ENCODE measurements around the gene FHOD3.

Gene FHOD3

DNA sequence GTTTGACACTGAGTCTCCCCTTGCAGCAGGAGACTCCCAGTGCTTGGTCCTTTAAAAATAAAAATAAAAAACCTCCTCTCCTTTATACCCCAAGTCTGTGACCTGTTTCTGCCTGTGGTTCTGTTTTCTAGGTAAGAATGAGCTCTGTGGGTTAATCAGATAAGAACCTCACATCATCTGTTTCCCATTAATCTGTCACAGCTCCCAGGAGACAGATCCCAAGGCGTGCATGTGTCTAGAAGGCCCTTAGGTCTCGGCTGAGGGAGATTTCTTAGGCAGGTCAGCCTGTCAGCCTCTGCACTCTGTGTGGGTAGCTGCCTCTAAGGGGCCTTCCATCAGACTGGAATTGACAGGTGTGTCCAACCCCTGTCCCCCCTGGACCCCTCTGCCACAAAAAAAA, 80.7 kb downstream of the FHOD3 start:
- TF ChIP-seq, protein P1, sequence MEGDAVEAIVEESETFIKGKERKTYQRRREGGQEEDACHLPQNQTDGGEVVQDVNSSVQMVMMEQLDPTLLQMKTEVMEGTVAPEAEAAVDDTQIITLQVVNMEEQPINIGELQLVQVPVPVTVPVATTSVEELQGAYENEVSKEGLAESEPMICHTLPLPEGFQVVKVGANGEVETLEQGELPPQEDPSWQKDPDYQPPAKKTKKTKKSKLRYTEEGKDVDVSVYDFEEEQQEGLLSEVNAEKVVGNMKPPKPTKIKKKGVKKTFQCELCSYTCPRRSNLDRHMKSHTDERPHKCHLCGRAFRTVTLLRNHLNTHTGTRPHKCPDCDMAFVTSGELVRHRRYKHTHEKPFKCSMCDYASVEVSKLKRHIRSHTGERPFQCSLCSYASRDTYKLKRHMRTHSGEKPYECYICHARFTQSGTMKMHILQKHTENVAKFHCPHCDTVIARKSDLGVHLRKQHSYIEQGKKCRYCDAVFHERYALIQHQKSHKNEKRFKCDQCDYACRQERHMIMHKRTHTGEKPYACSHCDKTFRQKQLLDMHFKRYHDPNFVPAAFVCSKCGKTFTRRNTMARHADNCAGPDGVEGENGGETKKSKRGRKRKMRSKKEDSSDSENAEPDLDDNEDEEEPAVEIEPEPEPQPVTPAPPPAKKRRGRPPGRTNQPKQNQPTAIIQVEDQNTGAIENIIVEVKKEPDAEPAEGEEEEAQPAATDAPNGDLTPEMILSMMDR (IDR thresholded peaks at IDR 0.05; ENCODE audit: insufficient read depth, low read length) = no peak
- no peak for TF ChIP-seq GABPA (IDR thresholded peaks at IDR 0.05; ENCODE audit: low read depth)
- TF ChIP-seq SPI1 (IDR thresholded peaks at IDR 0.05; ENCODE audit: borderline replicate concordance, low read depth) = no peak
- TF ChIP-seq, protein P2, sequence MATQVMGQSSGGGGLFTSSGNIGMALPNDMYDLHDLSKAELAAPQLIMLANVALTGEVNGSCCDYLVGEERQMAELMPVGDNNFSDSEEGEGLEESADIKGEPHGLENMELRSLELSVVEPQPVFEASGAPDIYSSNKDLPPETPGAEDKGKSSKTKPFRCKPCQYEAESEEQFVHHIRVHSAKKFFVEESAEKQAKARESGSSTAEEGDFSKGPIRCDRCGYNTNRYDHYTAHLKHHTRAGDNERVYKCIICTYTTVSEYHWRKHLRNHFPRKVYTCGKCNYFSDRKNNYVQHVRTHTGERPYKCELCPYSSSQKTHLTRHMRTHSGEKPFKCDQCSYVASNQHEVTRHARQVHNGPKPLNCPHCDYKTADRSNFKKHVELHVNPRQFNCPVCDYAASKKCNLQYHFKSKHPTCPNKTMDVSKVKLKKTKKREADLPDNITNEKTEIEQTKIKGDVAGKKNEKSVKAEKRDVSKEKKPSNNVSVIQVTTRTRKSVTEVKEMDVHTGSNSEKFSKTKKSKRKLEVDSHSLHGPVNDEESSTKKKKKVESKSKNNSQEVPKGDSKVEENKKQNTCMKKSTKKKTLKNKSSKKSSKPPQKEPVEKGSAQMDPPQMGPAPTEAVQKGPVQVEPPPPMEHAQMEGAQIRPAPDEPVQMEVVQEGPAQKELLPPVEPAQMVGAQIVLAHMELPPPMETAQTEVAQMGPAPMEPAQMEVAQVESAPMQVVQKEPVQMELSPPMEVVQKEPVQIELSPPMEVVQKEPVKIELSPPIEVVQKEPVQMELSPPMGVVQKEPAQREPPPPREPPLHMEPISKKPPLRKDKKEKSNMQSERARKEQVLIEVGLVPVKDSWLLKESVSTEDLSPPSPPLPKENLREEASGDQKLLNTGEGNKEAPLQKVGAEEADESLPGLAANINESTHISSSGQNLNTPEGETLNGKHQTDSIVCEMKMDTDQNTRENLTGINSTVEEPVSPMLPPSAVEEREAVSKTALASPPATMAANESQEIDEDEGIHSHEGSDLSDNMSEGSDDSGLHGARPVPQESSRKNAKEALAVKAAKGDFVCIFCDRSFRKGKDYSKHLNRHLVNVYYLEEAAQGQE (IDR thresholded peaks at IDR 0.05; ENCODE audit: insufficient replicate concordance, low read depth) = no peak
- no peak for TF ChIP-seq POLR2AphosphoS5 (IDR thresholded peaks at IDR 0.05; ENCODE audit: low read depth)
- Histone ChIP-seq H3K27me3 (ENCODE audit: insufficient read depth, poor library complexity, severe bottlenecking) (peaks cover 47% of the 10 kb centered on the region), H3K4me3 (replicated peaks; ENCODE audit: insufficient read depth, low read length) (no peak overlapping the region), H3K27ac (replicated peaks) (no peak overlapping the region)
- no peak for DNase-seq (ENCODE audit: low read depth in 1 of 2, low spot score in 1 of 2)

DNA sequence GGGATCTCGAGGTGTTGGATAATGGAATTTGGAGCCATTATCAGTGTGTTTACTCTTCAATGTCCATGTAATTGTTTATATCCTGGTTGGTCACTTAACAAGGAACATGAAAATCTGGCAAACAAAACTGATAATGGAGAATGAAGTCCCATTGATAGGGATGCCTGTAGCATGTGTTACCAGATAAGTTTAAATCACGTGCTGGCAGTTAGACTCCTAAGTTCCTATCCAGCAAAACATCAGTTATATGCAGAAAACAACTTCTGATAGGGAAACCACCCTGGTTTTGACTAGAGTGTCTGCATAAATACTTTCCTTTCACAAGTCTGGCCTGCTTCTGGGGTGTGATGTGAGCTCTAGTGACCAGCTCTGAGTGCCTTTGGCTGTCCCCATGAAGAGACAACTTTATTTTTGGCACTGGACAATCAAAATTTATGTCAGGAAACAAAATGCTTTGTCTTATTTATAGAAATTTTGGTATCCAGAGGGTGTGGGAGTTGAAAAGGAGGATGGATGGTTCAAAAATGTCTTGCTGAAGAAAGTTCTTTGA, 82.0 kb downstream of the FHOD3 start:
- no peak overlapping the region for H3K27ac ChIP-seq (replicated peaks)
- peaks cover 37% of the 10 kb centered on the region for H3K27me3 ChIP-seq (ENCODE audit: insufficient read depth, poor library complexity, severe bottlenecking)
- no peak overlapping the region for H3K4me3 ChIP-seq (replicated peaks; ENCODE audit: insufficient read depth, low read length)
- no peak for DNase-seq (ENCODE audit: low read depth in 1 of 2, low spot score in 1 of 2)
- TF ChIP-seq, protein P1 (IDR thresholded peaks at IDR 0.05; ENCODE audit: insufficient read depth, low read length) = no peak
- no peak for TF ChIP-seq GABPA (IDR thresholded peaks at IDR 0.05; ENCODE audit: low read depth)

DNA sequence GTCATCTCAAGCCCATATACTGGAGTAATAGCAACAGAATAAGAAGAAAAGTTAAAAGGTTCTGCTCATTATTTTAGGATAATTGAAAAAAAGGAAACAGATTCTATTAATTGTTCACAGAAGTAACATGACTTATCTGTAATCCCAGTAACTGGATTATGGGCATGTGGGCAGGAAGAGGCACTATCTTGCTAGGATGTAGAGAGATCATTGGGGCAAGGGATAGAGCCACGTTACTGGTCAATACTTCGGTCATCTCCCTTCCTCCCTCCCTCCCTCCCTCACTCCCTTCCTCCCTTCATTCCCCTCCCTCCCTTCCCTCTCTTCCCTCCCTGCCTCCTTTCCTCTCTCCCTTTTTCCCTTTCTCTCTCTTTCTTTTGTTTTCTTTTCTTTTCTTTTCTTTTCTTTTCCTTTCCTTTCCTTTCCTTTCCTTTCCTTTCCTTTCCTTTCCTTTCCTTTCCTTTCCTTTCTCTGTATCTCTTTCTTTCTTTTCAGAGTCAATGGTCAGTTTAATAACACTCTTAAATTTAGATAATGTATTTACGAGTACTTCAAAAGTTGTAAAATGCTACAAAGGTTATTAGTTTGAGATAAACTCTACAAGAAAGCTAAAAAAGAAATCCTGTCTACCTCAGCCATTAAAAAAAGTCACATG, 82.8 kb downstream of the FHOD3 start:
- DNase-seq (ENCODE audit: low read depth in 1 of 2, low spot score in 1 of 2) = no peak
- Histone ChIP-seq H3K27ac (replicated peaks) (no peak overlapping the region), H3K27me3 (ENCODE audit: insufficient read depth, poor library complexity, severe bottlenecking) (peaks cover 30% of the 10 kb centered on the region), H3K4me3 (replicated peaks; ENCODE audit: insufficient read depth, low read length) (no peak overlapping the region)
- TF ChIP-seq SPI1 (IDR thresholded peaks at IDR 0.05; ENCODE audit: borderline replicate concordance, low read depth) (no peak), POLR2AphosphoS5 (IDR thresholded peaks at IDR 0.05; ENCODE audit: low read depth) (no peak)
- TF ChIP-seq, protein P1 (IDR thresholded peaks at IDR 0.05; ENCODE audit: insufficient read depth, low read length) = no peak

DNA sequence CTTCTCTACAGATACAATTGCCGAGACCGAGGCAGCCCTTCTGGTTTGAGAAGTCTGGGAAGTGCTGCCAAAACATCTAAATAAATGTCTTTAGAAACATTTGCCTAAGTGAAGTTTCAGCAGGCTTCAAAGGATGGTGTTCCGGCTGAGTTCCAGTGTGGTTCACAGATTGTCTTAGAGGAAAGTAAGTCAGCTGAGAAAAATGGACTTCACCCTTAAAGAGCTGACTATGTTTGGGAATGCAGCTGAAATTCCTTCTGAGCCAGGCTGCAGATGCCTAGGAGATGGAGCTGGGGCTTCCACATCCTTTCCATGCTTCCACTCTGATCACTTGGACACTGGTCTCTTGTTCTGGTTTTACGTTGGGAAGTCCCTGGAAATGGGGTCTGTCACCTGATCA, 83.6 kb downstream of the FHOD3 start:
- TF ChIP-seq, protein P1 (IDR thresholded peaks at IDR 0.05; ENCODE audit: insufficient read depth, low read length) = no peak
- no peak for TF ChIP-seq POLR2AphosphoS5 (IDR thresholded peaks at IDR 0.05; ENCODE audit: low read depth)
- no peak for TF ChIP-seq SPI1 (IDR thresholded peaks at IDR 0.05; ENCODE audit: borderline replicate concordance, low read depth)
- TF ChIP-seq, protein P2 (IDR thresholded peaks at IDR 0.05; ENCODE audit: insufficient replicate concordance, low read depth) = no peak
- no peak for TF ChIP-seq GABPA (IDR thresholded peaks at IDR 0.05; ENCODE audit: low read depth)
- DNase-seq (ENCODE audit: low read depth in 1 of 2, low spot score in 1 of 2) = no peak
- Histone ChIP-seq H3K27me3 (ENCODE audit: insufficient read depth, poor library complexity, severe bottlenecking) (peaks cover 25% of the 10 kb centered on the region), H3K27ac (replicated peaks) (no peak overlapping the region), H3K4me3 (replicated peaks; ENCODE audit: insufficient read depth, low read length) (no peak overlapping the region)
